ENCODE measurements around the gene PHLDA1.
A peak's percentile ranks its signal among the peaks of the same experiment; 100 is the strongest.

PHLDA1 gene

DNA sequence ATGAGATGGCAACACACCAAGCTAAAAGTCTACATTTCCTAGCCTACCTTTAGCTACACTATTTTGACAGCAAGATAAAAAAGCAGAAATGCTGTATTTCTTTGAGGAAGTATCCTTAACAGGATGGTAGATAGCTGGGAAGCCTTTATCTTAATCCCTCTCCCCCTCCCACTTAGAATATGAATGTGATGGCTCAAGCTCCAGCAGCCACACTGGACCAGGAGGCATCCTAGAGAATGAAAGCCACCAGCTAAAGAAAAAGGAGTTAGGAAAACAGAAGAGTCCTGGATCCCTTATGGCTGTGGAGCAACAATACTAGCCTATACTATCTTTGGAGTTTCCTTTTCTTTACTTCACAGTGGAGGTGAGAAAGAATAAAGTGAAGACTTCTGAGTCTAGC lies 37.8 kb upstream of the PHLDA1 start:
- H3K9me3 ChIP-seq (ENCODE audit: control insufficient read depth, low read length) = peaks cover 31% of the 10 kb centered on the region
- H2BK5ac ChIP-seq (ENCODE audit: low read depth, low read length, poor library complexity, severe bottlenecking) = no peak overlapping the region
- no peak overlapping the region for H3K4me3 ChIP-seq (ENCODE audit: insufficient read depth in 1 of 2, low read depth in 1 of 2, low read length in 2 of 2)
- H3K4ac ChIP-seq (ENCODE audit: low read depth in 1 of 2, low read length in 2 of 2) = no peak overlapping the region
- no peak overlapping the region for H3K14ac ChIP-seq (ENCODE audit: low read length in 2 of 2)
- H3K18ac ChIP-seq (ENCODE audit: low read depth in 1 of 2, low read length in 2 of 2) = no peak overlapping the region
- no peak overlapping the region for H3K4me2 ChIP-seq (ENCODE audit: low read length, poor library complexity, severe bottlenecking)
- no peaks in the 10 kb centered on the region for H3K79me1 ChIP-seq (replicated peaks; ENCODE audit: low read length, poor library complexity, severe bottlenecking)
- DNase-seq = no peak
- H3K27ac ChIP-seq (ENCODE audit: low read length, poor library complexity, severe bottlenecking) = no peak overlapping the region
- peaks cover 4 to 96% of the 10 kb centered on the region in 2 experiments for H3K36me3 ChIP-seq (ENCODE audit: control insufficient read depth in 1 of 2, insufficient read depth in 2 of 2, low read depth in 1 of 2, low read length in 2 of 2)
- H2AK5ac ChIP-seq (ENCODE audit: low read length, severe bottlenecking) = no peak overlapping the region
- H2BK120ac ChIP-seq (ENCODE audit: low read depth, low read length) = no peak overlapping the region
- no peak overlapping the region for H3K9ac ChIP-seq (ENCODE audit: low read length)
- H3K4me1 ChIP-seq (ENCODE audit: control insufficient read depth, insufficient read depth, low read depth, low read length) = no peaks in the 10 kb centered on the region
- no peak overlapping the region for H2BK15ac ChIP-seq (ENCODE audit: low read depth, poor library complexity, severe bottlenecking)
- no peaks in the 10 kb centered on the region for H3K27me3 ChIP-seq (ENCODE audit: control insufficient read depth in 1 of 2, insufficient read depth in 1 of 2, low read length in 2 of 2)
- H3K23ac ChIP-seq (ENCODE audit: low read length in 2 of 2) = no peak overlapping the region
- H4K8ac ChIP-seq (ENCODE audit: low read length) = no peak overlapping the region
- no peak overlapping the region for H4K91ac ChIP-seq (ENCODE audit: low read length)
- no peak overlapping the region for H2AFZ ChIP-seq (ENCODE audit: low read depth, low read length)
- no peak overlapping the region for H2BK12ac ChIP-seq (ENCODE audit: low read length in 2 of 2)

DNA sequence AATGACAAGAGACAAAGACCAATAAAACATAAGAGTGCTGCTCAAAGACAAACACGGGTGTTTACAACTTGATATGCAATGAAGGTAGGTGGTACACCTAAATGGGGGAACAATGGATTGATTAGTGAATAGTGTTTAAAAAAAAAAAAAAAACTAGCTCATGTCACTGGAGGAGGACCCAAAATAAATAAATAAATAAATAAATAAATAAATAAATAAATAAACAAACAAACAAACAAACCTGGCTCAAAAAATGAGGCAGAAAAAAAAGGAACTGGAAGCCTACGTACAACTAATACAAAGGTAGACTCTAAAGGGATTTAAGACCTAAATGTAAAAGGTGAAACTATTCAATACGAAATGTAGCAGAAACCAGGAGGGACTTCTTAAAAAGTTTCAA lies 34.3 kb upstream of the PHLDA1 start:
- Histone ChIP-seq H2BK12ac (ENCODE audit: low read length in 2 of 2) (no peak overlapping the region), H3K4me2 (ENCODE audit: low read length, poor library complexity, severe bottlenecking) (no peak overlapping the region), H3K27ac (ENCODE audit: low read length, poor library complexity, severe bottlenecking) (no peak overlapping the region), H2AK5ac (ENCODE audit: low read length, severe bottlenecking) (no peak overlapping the region), H3K14ac (ENCODE audit: low read length in 2 of 2) (no peak overlapping the region), H3K4ac (ENCODE audit: low read depth in 1 of 2, low read length in 2 of 2) (no peak overlapping the region), H3K9me3 (ENCODE audit: control insufficient read depth, low read length) (peaks cover 38% of the 10 kb centered on the region), H3K79me1 (replicated peaks; ENCODE audit: low read length, poor library complexity, severe bottlenecking) (peaks cover 4% of the 10 kb centered on the region), H4K91ac (ENCODE audit: low read length) (no peak overlapping the region), H3K9ac (ENCODE audit: low read length) (no peak overlapping the region), H3K23ac (ENCODE audit: low read length in 2 of 2) (no peak overlapping the region), H2AFZ (ENCODE audit: low read depth, low read length) (no peak overlapping the region), H2BK5ac (ENCODE audit: low read depth, low read length, poor library complexity, severe bottlenecking) (no peak overlapping the region), H3K4me3 (ENCODE audit: insufficient read depth in 1 of 2, low read depth in 1 of 2, low read length in 2 of 2) (no peak overlapping the region), H4K8ac (ENCODE audit: low read length) (no peak overlapping the region), H2BK15ac (ENCODE audit: low read depth, poor library complexity, severe bottlenecking) (no peak overlapping the region), H3K4me1 (ENCODE audit: control insufficient read depth, insufficient read depth, low read depth, low read length) (no peaks in the 10 kb centered on the region), H3K36me3 (ENCODE audit: control insufficient read depth in 1 of 2, insufficient read depth in 2 of 2, low read depth in 1 of 2, low read length in 2 of 2) (peaks cover 17 to 100% of the 10 kb centered on the region in 2 experiments), H3K27me3 (ENCODE audit: control insufficient read depth in 1 of 2, insufficient read depth in 1 of 2, low read length in 2 of 2) (no peaks in the 10 kb centered on the region), H3K18ac (ENCODE audit: low read depth in 1 of 2, low read length in 2 of 2) (no peak overlapping the region), H2BK120ac (ENCODE audit: low read depth, low read length) (no peak overlapping the region)
- 100% methylated on average over 1 of the region's 3 CpGs for WGBS
- no peak for DNase-seq

DNA sequence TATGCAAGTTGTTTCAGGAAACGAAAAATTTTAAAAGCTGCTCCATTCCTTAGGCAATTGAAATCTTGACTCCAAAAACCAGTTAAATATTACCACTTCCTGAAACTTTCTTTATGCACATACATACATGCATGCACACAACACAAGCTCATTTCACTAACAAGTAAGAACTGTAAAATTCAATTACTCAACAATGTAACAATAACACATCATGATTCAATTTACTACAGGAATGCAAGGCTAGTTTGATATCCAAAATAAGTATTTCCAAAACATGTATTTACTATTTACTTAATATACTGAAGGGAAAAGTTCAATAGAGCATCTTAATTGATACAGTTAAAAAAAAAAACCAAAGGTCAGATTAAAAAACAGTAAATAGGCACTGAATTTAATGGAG lies 33.3 kb upstream of the PHLDA1 start:
- Histone ChIP-seq H3K14ac (ENCODE audit: low read length in 2 of 2) (no peak overlapping the region), H3K4me2 (ENCODE audit: low read length, poor library complexity, severe bottlenecking) (no peak overlapping the region), H4K91ac (ENCODE audit: low read length) (no peak overlapping the region), H2BK15ac (ENCODE audit: low read depth, poor library complexity, severe bottlenecking) (no peak overlapping the region), H3K36me3 (ENCODE audit: control insufficient read depth in 1 of 2, insufficient read depth in 2 of 2, low read depth in 1 of 2, low read length in 2 of 2) (peaks cover 16 to 99% of the 10 kb centered on the region in 2 experiments), H2BK12ac (ENCODE audit: low read length in 2 of 2) (no peak overlapping the region), H3K4me1 (ENCODE audit: control insufficient read depth, insufficient read depth, low read depth, low read length) (no peaks in the 10 kb centered on the region), H3K9ac (ENCODE audit: low read length) (no peak overlapping the region), H2BK120ac (ENCODE audit: low read depth, low read length) (no peak overlapping the region), H3K18ac (ENCODE audit: low read depth in 1 of 2, low read length in 2 of 2) (no peak overlapping the region), H3K4me3 (ENCODE audit: insufficient read depth in 1 of 2, low read depth in 1 of 2, low read length in 2 of 2) (peak overlapping the region in 1 of 2 experiments; percentile 11), H2AK5ac (ENCODE audit: low read length, severe bottlenecking) (no peak overlapping the region), H2BK5ac (ENCODE audit: low read depth, low read length, poor library complexity, severe bottlenecking) (no peak overlapping the region), H3K4ac (ENCODE audit: low read depth in 1 of 2, low read length in 2 of 2) (no peak overlapping the region), H3K79me1 (replicated peaks; ENCODE audit: low read length, poor library complexity, severe bottlenecking) (peaks cover 4% of the 10 kb centered on the region), H3K23ac (ENCODE audit: low read length in 2 of 2) (no peak overlapping the region), H3K27ac (ENCODE audit: low read length, poor library complexity, severe bottlenecking) (no peak overlapping the region), H4K8ac (ENCODE audit: low read length) (no peak overlapping the region), H3K27me3 (ENCODE audit: control insufficient read depth in 1 of 2, insufficient read depth in 1 of 2, low read length in 2 of 2) (no peaks in the 10 kb centered on the region), H2AFZ (ENCODE audit: low read depth, low read length) (no peak overlapping the region), H3K9me3 (ENCODE audit: control insufficient read depth, low read length) (peaks cover 38% of the 10 kb centered on the region)
- WGBS = 98% methylated on average over 1 of the region's 1 CpG
- DNase-seq = no peak

DNA sequence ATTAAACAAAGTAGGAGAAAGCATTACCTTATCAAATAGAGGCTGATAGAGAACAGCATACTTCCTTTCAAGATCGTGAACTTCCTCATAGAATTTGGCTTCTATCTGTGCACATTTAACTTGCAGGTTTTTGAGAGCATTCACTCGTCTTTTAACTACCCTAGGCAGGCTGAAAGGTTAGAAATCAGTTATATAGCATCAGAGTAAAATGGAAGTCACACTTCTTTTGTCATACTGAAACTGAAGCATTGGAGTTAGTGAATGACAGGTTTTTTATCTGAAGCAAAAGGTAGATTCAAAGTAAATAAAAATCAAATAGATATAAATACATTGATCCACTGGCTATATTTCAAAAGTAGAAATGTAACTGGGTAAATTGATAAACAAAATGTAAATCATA lies 28.5 kb upstream of the PHLDA1 start:
- H3K4me1 ChIP-seq (ENCODE audit: control insufficient read depth, insufficient read depth, low read depth, low read length) = no peaks in the 10 kb centered on the region
- H2AK5ac ChIP-seq (ENCODE audit: low read length, severe bottlenecking) = no peak overlapping the region
- no peak overlapping the region for H2BK15ac ChIP-seq (ENCODE audit: low read depth, poor library complexity, severe bottlenecking)
- no peak overlapping the region for H3K4me3 ChIP-seq (ENCODE audit: insufficient read depth in 1 of 2, low read depth in 1 of 2, low read length in 2 of 2)
- H2BK5ac ChIP-seq (ENCODE audit: low read depth, low read length, poor library complexity, severe bottlenecking) = no peak overlapping the region
- no peak overlapping the region for H2BK12ac ChIP-seq (ENCODE audit: low read length in 2 of 2)
- H3K36me3 ChIP-seq (ENCODE audit: control insufficient read depth in 1 of 2, insufficient read depth in 2 of 2, low read depth in 1 of 2, low read length in 2 of 2) = peaks cover 29 to 94% of the 10 kb centered on the region in 2 experiments
- no peak overlapping the region for H2BK120ac ChIP-seq (ENCODE audit: low read depth, low read length)
- H3K14ac ChIP-seq (ENCODE audit: low read length in 2 of 2) = no peak overlapping the region
- no peak overlapping the region for H3K4ac ChIP-seq (ENCODE audit: low read depth in 1 of 2, low read length in 2 of 2)
- no peak overlapping the region for H3K4me2 ChIP-seq (ENCODE audit: low read length, poor library complexity, severe bottlenecking)
- DNase-seq = no peak
- H3K27ac ChIP-seq (ENCODE audit: low read length, poor library complexity, severe bottlenecking) = no peak overlapping the region
- peaks cover 16% of the 10 kb centered on the region for H3K79me1 ChIP-seq (replicated peaks; ENCODE audit: low read length, poor library complexity, severe bottlenecking)
- WGBS = no CpG with 5 or more reads among the region's 2 CpGs
- H4K91ac ChIP-seq (ENCODE audit: low read length) = no peak overlapping the region
- H2AFZ ChIP-seq (ENCODE audit: low read depth, low read length) = no peak overlapping the region
- H3K27me3 ChIP-seq (ENCODE audit: control insufficient read depth in 1 of 2, insufficient read depth in 1 of 2, low read length in 2 of 2) = no peaks in the 10 kb centered on the region
- H3K23ac ChIP-seq (ENCODE audit: low read length in 2 of 2) = no peak overlapping the region
- peaks cover 15% of the 10 kb centered on the region for H3K9me3 ChIP-seq (ENCODE audit: control insufficient read depth, low read length)
- no peak overlapping the region for H4K8ac ChIP-seq (ENCODE audit: low read length)
- no peak overlapping the region for H3K18ac ChIP-seq (ENCODE audit: low read depth in 1 of 2, low read length in 2 of 2)
- no peak overlapping the region for H3K9ac ChIP-seq (ENCODE audit: low read length)
